GM23338 (cell line): Measurements from ENCODE around the gene CNTNAP1. TPM values are rescaled to one million over a fixed set of nuclear protein-coding genes. Genes with fewer than 3 reads are reported as not detected.

Source experiments
- ATAC-seq: fragments of 200-7000 bp; cut with Tn5 transposase; 3 replicates; pipeline ENCODE4 v1.9.1; 2020
- DNase-seq: peaks from one replicate; pipeline ENCODE4 v3.0.0-alpha.2; 2015; ENCODE audit warnings: low spot score
- H2AFZ ChIP-seq: fragments of 200-600 bp; sonication (generic); 2 replicates; pipeline ENCODE4 v1.8.0; 2016; ENCODE audit warnings: antibody characterized with exemption, mild to moderate bottlenecking, moderate library complexity
- H3F3A ChIP-seq: fragments of 200-600 bp; sonication (generic); replicated peaks from 2 replicates; pipeline ENCODE4 v1.8.0; 2017; ENCODE audit warnings: antibody characterized with exemption, mixed run types, low read depth
- H3K27ac ChIP-seq: fragments of 200-600 bp; sonication (generic); 2 replicates; pipeline ENCODE4 v1.6.1; 2016; ENCODE audit warnings: low read depth
- H3K27me3 ChIP-seq: fragments of 200-600 bp; sonication (generic); 2 replicates; pipeline ENCODE4 v1.8.0; 2016; ENCODE audit warnings: mild to moderate bottlenecking, mixed run types, moderate library complexity; ENCODE audit not compliant: insufficient read depth
- H3K36me3 ChIP-seq: fragments of 200-600 bp; sonication (generic); 2 replicates; pipeline ENCODE4 v1.8.0; 2016; ENCODE audit warnings: mild to moderate bottlenecking; ENCODE audit not compliant: insufficient read depth
- H3K4me1 ChIP-seq: fragments of 200-600 bp; sonication (generic); 2 replicates; pipeline ENCODE4 v1.8.0; 2016; ENCODE audit warnings: mild to moderate bottlenecking, moderate library complexity; ENCODE audit not compliant: insufficient read depth
- H3K4me2 ChIP-seq: fragments of 200-600 bp; sonication (generic); 2 replicates; pipeline ENCODE4 v1.7.1; 2017; ENCODE audit warnings: mixed run types
- H3K4me3 ChIP-seq: fragments of 200-600 bp; sonication (generic); 2 replicates; pipeline ENCODE4 v1.6.1; 2016; ENCODE audit warnings: mixed run types
- H3K79me2 ChIP-seq: fragments of 200-600 bp; sonication (generic); replicated peaks from 2 replicates; pipeline ENCODE4 v1.8.0; 2017; ENCODE audit warnings: mild to moderate bottlenecking; ENCODE audit not compliant: insufficient read depth
- H3K9me2 ChIP-seq: fragments of 200-600 bp; sonication (generic); 2 replicates; pipeline ENCODE4 v1.8.0; 2017; ENCODE audit not compliant: insufficient read depth
- H4K20me1 ChIP-seq: fragments of 200-600 bp; sonication (generic); replicated peaks from 2 replicates; pipeline ENCODE4 v1.8.0; 2017; ENCODE audit warnings: mild to moderate bottlenecking; ENCODE audit not compliant: insufficient read depth
- H3K27ac Mint-ChIP-seq: 2 replicates; pipeline ENCODE4 v1.8.0; 2020; ENCODE audit warnings: inconsistent platforms, mild to moderate bottlenecking, moderate library complexity, mixed read lengths
- H3K27me3 Mint-ChIP-seq: 3 replicates; pipeline ENCODE4 v1.8.0; 2022; ENCODE audit warnings: low read depth, mild to moderate bottlenecking, moderate library complexity, mixed read lengths, inconsistent platforms; ENCODE audit not compliant: insufficient read depth, poor library complexity
- H3K36me3 Mint-ChIP-seq: 3 replicates; pipeline ENCODE4 v1.8.0; 2021; ENCODE audit warnings: low read depth, mild to moderate bottlenecking, inconsistent platforms, moderate library complexity, mixed read lengths
- H3K4me1 Mint-ChIP-seq: 3 replicates; pipeline ENCODE4 v1.8.0; 2020; ENCODE audit warnings: mild to moderate bottlenecking, inconsistent platforms, mixed read lengths
- H3K4me3 Mint-ChIP-seq: 3 replicates; pipeline ENCODE4 v1.8.0; 2021; ENCODE audit warnings: moderate library complexity, mild to moderate bottlenecking, inconsistent platforms, mixed read lengths
- H3K9me3 Mint-ChIP-seq: 3 replicates; pipeline ENCODE4 v1.8.0; 2020; ENCODE audit warnings: moderate library complexity, mild to moderate bottlenecking, inconsistent platforms, mixed read lengths
- CREB1 ChIP-seq: fragments of 250-450 bp; sonication (Bioruptor Pico); IDR thresholded peaks from 2 replicates; pipeline ENCODE4 v1.5.0; 2020; ENCODE audit warnings: low read depth, mild to moderate bottlenecking, moderate library complexity
- CTCF ChIP-seq, 2 experiments: fragments of 200-600 bp in 1 of 2; sonication (generic) in 1 of 2; conservative IDR thresholded peaks; 2 replicates each; pipeline versions ENCODE4 v1.5.1 to v1.6.1; 2016 to 2017; ENCODE audit warnings: antibody characterized with exemption in 2 of 2, low read depth in 2 of 2, mild to moderate bottlenecking in 2 of 2, moderate library complexity in 1 of 2
- ETS1 ChIP-seq: IDR thresholded peaks from 2 replicates; pipeline ENCODE4 v1.6.1; 2016; ENCODE audit warnings: antibody characterized with exemption
- EZH2 ChIP-seq: fragments of 200-600 bp; sonication (generic); IDR thresholded peaks from one replicate; pipeline ENCODE4 v1.8.0; 2017; ENCODE audit warnings: antibody characterized with exemption, mild to moderate bottlenecking, low read depth; ENCODE audit not compliant: unreplicated experiment
- EZH2phosphoT487 ChIP-seq: fragments of 200-600 bp; sonication (generic); IDR thresholded peaks from one replicate; pipeline ENCODE4 v1.8.1; 2018; ENCODE audit warnings: antibody characterized with exemption; ENCODE audit not compliant: unreplicated experiment
- JUNB ChIP-seq: IDR thresholded peaks from one replicate; pipeline ENCODE4 v1.6.1; 2016; ENCODE audit warnings: antibody characterized with exemption; ENCODE audit not compliant: unreplicated experiment
- NANOG ChIP-seq: IDR thresholded peaks from 2 replicates; pipeline ENCODE4 v1.6.1; 2016; ENCODE audit warnings: antibody characterized with exemption, borderline replicate concordance
- REST ChIP-seq: IDR thresholded peaks from one replicate; pipeline ENCODE4 v1.6.1; 2018; ENCODE audit warnings: antibody characterized with exemption; ENCODE audit not compliant: unreplicated experiment
- STAT1 ChIP-seq: IDR thresholded peaks from one replicate; pipeline ENCODE4 v1.6.1; 2016; ENCODE audit warnings: antibody characterized with exemption; ENCODE audit not compliant: unreplicated experiment
- ZNF331 ChIP-seq: fragments of 250-450 bp; sonication (Bioruptor Pico); IDR thresholded peaks from 2 replicates; pipeline ENCODE4 v1.5.0; 2020; ENCODE audit warnings: low read depth, mild to moderate bottlenecking, moderate library complexity
- polyA plus RNA-seq: library from polyadenylated mRNA; unstranded; fragments of >200 nt; fragmentation: Nextera tagmentation; extraction: Ambion mirVana; gene quantifications from 2 replicates; pipeline ENCODE4 v1.2.1, GENCODE V29; 2016
- total RNA-seq: library from RNA; depleted of rRNA; stranded (reverse); fragments of >200 nt; shearing (Covaris generic); gene quantifications from 2 replicates; pipeline ENCODE4 v1.2.3, GENCODE V29; 2014

CNTNAP1 gene
- total and polyA plus RNA-seq, 2 experiments from 2014 or later = 1.3 to 5.0 TPM

GRCh38 chr17:42669705-42669976 lies 12.7 kb upstream of the CNTNAP1 start:
- Mint-ChIP-seq H3K27ac (no peak overlapping the region; the same call in 1 of the 2 replicates), H3K9me3 (no peaks in the 10 kb centered on the region), H3K36me3 (peaks cover 55% of the 10 kb centered on the region), H3K4me3 (peak overlapping the region; percentile 62), H3K4me1 (peaks cover 46% of the 10 kb centered on the region), H3K27me3 (peaks cover 60% of the 10 kb centered on the region)
- Histone ChIP-seq H2AFZ (no peak overlapping the region), H3K27me3 (peaks cover 46% of the 10 kb centered on the region), H3K79me2 (no peaks in the 10 kb centered on the region), H3K4me1 (peaks cover 31% of the 10 kb centered on the region), H3K9me2 (no peaks in the 10 kb centered on the region), H4K20me1 (0 out of 2 replicates have a peak, but pooled peaks cover 14% of the 10 kb centered on the region), H3F3A (peaks cover 32% of the 10 kb centered on the region), H3K4me3 (peak overlapping the region; percentile 77), H3K36me3 (no peaks in the 10 kb centered on the region; the same call in 1 of the 2 replicates), H3K4me2 (peak overlapping the region; percentile 79), H3K27ac (no peak overlapping the region)
- TF ChIP-seq ETS1 (no peak), EZH2 (no peak), CTCF (conservative IDR thresholded peaks at IDR 0.05; ENCODE audit: low read depth in 2 of 2) (no peak), EZH2phosphoT487 (no peak), ZNF331 (CRISPR knock-in tag) (no peak), CREB1 (CRISPR knock-in tag) (no peak), STAT1 (no peak), JUNB (no peak), REST (no peak), NANOG (no peak)
- no peak for DNase-seq
- no peak for ATAC-seq
